Myocyte (in vitro differentiated cells): ENCODE measurements around the gene LIF. TPM values are rescaled to one million over a fixed set of nuclear protein-coding genes. Genes with fewer than 3 reads are reported as not detected.
"Not testable (repeated sequence)": the region's sequence is repeated elsewhere in the genome, so short reads cannot be mapped to it uniquely, and the experiment has no call there.

Experiments
- DNase-seq: peaks from one replicate; pipeline ENCODE4 v3.0.0-alpha.2; 2012; ENCODE audit warnings: low read depth
- total RNA-seq: library from RNA; depleted of rRNA; stranded (reverse); fragments of >200 nt; gene quantifications from 2 replicates; pipeline ENCODE4 v1.2.3, GENCODE V29; 2014

Gene LIF
- total RNA-seq, 1 donor from 2014 or later = 14.8 TPM

GRCh38 chr22:30228509-30229359, 17.8 kb downstream of the LIF start:
- no peak for DNase-seq

GRCh38 chr22:30227438-30228228, 18.9 kb downstream of the LIF start:
- no peak for DNase-seq

- no peak for DNase-seq
These were observed 20.2 kb downstream of the LIF start for GRCh38 chr22:30226192-30226832.

- peak; percentile 23 for DNase-seq
These were observed 21.2 kb downstream of the LIF start for GRCh38 chr22:30225220-30225927.

GRCh38 chr22:30224161-30224857, 22.2 kb downstream of the LIF start:
- peak; percentile 84 for DNase-seq

- DNase-seq = no peak
These were observed 23.3 kb downstream of the LIF start for GRCh38 chr22:30223303-30223702.

GRCh38 chr22:30222321-30222720, 24.2 kb downstream of the LIF start:
- DNase-seq = no peak

- DNase-seq = no peak
These were observed 25.2 kb downstream of the LIF start for GRCh38 chr22:30221121-30221992.

- no peak for DNase-seq
These were observed 26.1 kb downstream of the LIF start for GRCh38 chr22:30220338-30221012.

GRCh38 chr22:30219668-30220278, 26.8 kb downstream of the LIF start:
- DNase-seq = no peak

GRCh38 chr22:30219049-30219654, 27.4 kb downstream of the LIF start:
- DNase-seq = no peak

GRCh38 chr22:30217698-30218560, 28.6 kb downstream of the LIF start:
- peak; percentile 53 for DNase-seq

- no peak for DNase-seq
These were observed 29.8 kb downstream of the LIF start for GRCh38 chr22:30216710-30217109.

- DNase-seq = not testable (repeated sequence)
These were observed 30.3 kb downstream of the LIF start for GRCh38 chr22:30216272-30216671.

GRCh38 chr22:30214703-30215407, 31.7 kb downstream of the LIF start:
- DNase-seq = no peak

GRCh38 chr22:30212996-30213441, 33.5 kb downstream of the LIF start:
- peak; percentile 54 for DNase-seq
